IMR-90 (cell line): ENCODE results near the gene CYP46A1. TPM values are rescaled to one million over a fixed set of nuclear protein-coding genes. Genes with fewer than 3 reads are reported as not detected.

Source experiments
- ATAC-seq: fragments of 200-7000 bp; cut with Tn5 transposase; 2 replicates; pipeline ENCODE4 v1.9.1; 2020; ENCODE audit warnings: low read depth, mild to moderate bottlenecking, moderate library complexity
- BruUV-seq: library from RNA; stranded (reverse); fragments of 400-500 nt; replicated peaks from 2 replicates; lab custom pipeline; 2021; lab: Mats Ljungman, UMichigan
- CTCF ChIA-PET: fragments of 300-600 bp; formaldehyde crosslinking; extraction: SDS; loops from one replicate; lab custom pipeline; 2021; ENCODE audit warnings: antibody characterized with exemption; lab: Yijun Ruan, JAX
- POLR2A ChIA-PET: fragments of 300-600 bp; sonication (Branson Sonifier 250); formaldehyde crosslinking; loops from one replicate; lab custom pipeline; 2022; ENCODE audit warnings: antibody characterized with exemption; ENCODE audit not compliant: unreplicated experiment; lab: Charles Lee
- DNase-seq: peaks from one replicate; pipeline ENCODE4 v3.0.0; 2013
- H2AFZ ChIP-seq: replicated peaks from 2 replicates; pipeline ENCODE3; 2013; ENCODE audit warnings: low read length, mild to moderate bottlenecking; ENCODE audit not compliant: poor library complexity
- H2AK5ac ChIP-seq: 2 replicates; pipeline ENCODE4 v1.6.1; 2013; ENCODE audit warnings: low read depth, low read length, inconsistent platforms
- H2AK9ac ChIP-seq: replicated peaks from 2 replicates; pipeline ENCODE3; 2013; ENCODE audit warnings: mild to moderate bottlenecking, low read depth, low read length, moderate library complexity; ENCODE audit not compliant: poor library complexity
- H2BK120ac ChIP-seq: 2 replicates; pipeline ENCODE4 v1.6.1; 2013; ENCODE audit warnings: low read depth, low read length, inconsistent platforms
- H2BK15ac ChIP-seq: 3 replicates; pipeline ENCODE4 v1.6.1; 2013; ENCODE audit warnings: low read depth, low read length, inconsistent platforms
- H2BK20ac ChIP-seq: 2 replicates; pipeline ENCODE4 v1.6.1; 2013; ENCODE audit warnings: low read depth, mild to moderate bottlenecking, inconsistent platforms, low read length, moderate library complexity
- H2BK5ac ChIP-seq: 2 replicates; pipeline ENCODE4 v1.6.1; 2013; ENCODE audit warnings: mild to moderate bottlenecking, low read depth, low read length, inconsistent platforms; ENCODE audit not compliant: poor library complexity, severe bottlenecking
- H3K14ac ChIP-seq: replicated peaks from 2 replicates; pipeline ENCODE4 v1.6.1; 2013; ENCODE audit warnings: low read depth, low read length, inconsistent platforms
- H3K18ac ChIP-seq: 2 replicates; pipeline ENCODE4 v1.6.1; 2013; ENCODE audit warnings: low read depth, low read length, control low read depth
- H3K23ac ChIP-seq: 2 replicates; pipeline ENCODE4 v1.6.1; 2013; ENCODE audit warnings: low read depth, low read length, inconsistent platforms
- H3K27ac ChIP-seq: 2 replicates; pipeline ENCODE4 v1.5.1; 2013; ENCODE audit warnings: mild to moderate bottlenecking, control low read depth, low read length; ENCODE audit not compliant: insufficient read depth
- H3K27me3 ChIP-seq: 2 replicates; pipeline ENCODE4 v1.6.1; 2013; ENCODE audit warnings: low read length; ENCODE audit not compliant: control insufficient read depth, insufficient read depth
- H3K36me3 ChIP-seq: 2 replicates; pipeline ENCODE4 v1.6.1; 2013; ENCODE audit warnings: low read length, mixed read lengths; ENCODE audit not compliant: control insufficient read depth, insufficient read depth
- H3K4ac ChIP-seq: 2 replicates; pipeline ENCODE4 v1.6.1; 2013; ENCODE audit warnings: low read depth, low read length, inconsistent platforms
- H3K4me1 ChIP-seq: 2 replicates; pipeline ENCODE4 v1.6.1; 2013; ENCODE audit warnings: low read length, mixed read lengths; ENCODE audit not compliant: control insufficient read depth, insufficient read depth
- H3K4me2 ChIP-seq: 2 replicates; pipeline ENCODE4 v1.6.1; 2013; ENCODE audit warnings: low read depth, mild to moderate bottlenecking, control low read depth, low read length, moderate library complexity
- H3K4me3 ChIP-seq: 2 replicates; pipeline ENCODE4 v1.5.1; 2013; ENCODE audit warnings: low read depth, mild to moderate bottlenecking, control low read depth, low read length, moderate library complexity; ENCODE audit not compliant: insufficient read depth
- H3K56ac ChIP-seq: 2 replicates; pipeline ENCODE4 v1.6.1; 2013; ENCODE audit warnings: low read length, inconsistent platforms; ENCODE audit not compliant: insufficient read depth; ENCODE audit errors: extremely low read depth
- H3K79me1 ChIP-seq, 2 experiments: 2 replicates each; pipeline ENCODE4 v1.6.1; 2013; ENCODE audit warnings: low read length in 2 of 2, inconsistent platforms in 1 of 2, low read depth in 1 of 2
- H3K9ac ChIP-seq: 2 replicates; pipeline ENCODE4 v1.6.1; 2013; ENCODE audit warnings: low read depth, low read length, control low read depth
- H3K9me1 ChIP-seq: 2 replicates; pipeline ENCODE4 v1.6.1; 2013; ENCODE audit warnings: low read length, inconsistent platforms; ENCODE audit not compliant: insufficient read depth
- H3K9me3 ChIP-seq: 2 replicates; pipeline ENCODE4 v1.6.1; 2013; ENCODE audit warnings: low read length; ENCODE audit not compliant: control insufficient read depth, insufficient read depth
- H4K20me1 ChIP-seq: 2 replicates; pipeline ENCODE4 v1.6.1; 2013; ENCODE audit warnings: low read length, inconsistent platforms; ENCODE audit not compliant: insufficient read depth
- H4K5ac ChIP-seq: 2 replicates; pipeline ENCODE4 v1.6.1; 2013; ENCODE audit warnings: mild to moderate bottlenecking, low read depth, low read length, control low read depth
- H4K8ac ChIP-seq, 2 experiments: 2 replicates each; pipeline ENCODE4 v1.6.1; 2013; ENCODE audit warnings: low read depth in 2 of 2, low read length in 2 of 2, control low read depth in 1 of 2, inconsistent platforms in 1 of 2
- H4K91ac ChIP-seq: 2 replicates; pipeline ENCODE4 v1.6.1; 2013; ENCODE audit warnings: low read depth, low read length, inconsistent platforms; ENCODE audit not compliant: insufficient read depth
- CEBPB ChIP-seq: IDR thresholded peaks from 2 replicates; pipeline ENCODE4 v1.6.1; 2012; ENCODE audit warnings: low read depth, low read length, improper control_type of control experiment
- CHD1 ChIP-seq: IDR thresholded peaks from 2 replicates; pipeline ENCODE4 v1.6.1; 2012; ENCODE audit warnings: low read depth, low read length, improper control_type of control experiment
- ELK1 ChIP-seq: fragments of 150-350 bp; IDR thresholded peaks from 2 replicates; pipeline ENCODE4 v1.6.1; 2016; ENCODE audit warnings: low read depth, mild to moderate bottlenecking, low read length, moderate library complexity, borderline replicate concordance
- FOS ChIP-seq: fragments of 150-350 bp; IDR thresholded peaks from 2 replicates; pipeline ENCODE4 v1.6.1; 2016; ENCODE audit warnings: low read depth, low read length
- NFE2L2 ChIP-seq: fragments of 150-350 bp; IDR thresholded peaks from 2 replicates; pipeline ENCODE4 v1.6.1; 2016; ENCODE audit warnings: low read depth, mild to moderate bottlenecking, low read length
- SMC3 ChIP-seq: fragments of 150-350 bp; IDR thresholded peaks from 2 replicates; pipeline ENCODE4 v1.6.1; 2016; ENCODE audit warnings: low read depth, mild to moderate bottlenecking, antibody characterized with exemption, low read length, moderate library complexity
- WGBS, 2 experiments: methylation state at CpG; one replicate each; pipeline versions ENCODE4 v1.1.5 to v1.1.7; 2013; ENCODE audit warnings: missing lambda C conversion rate in 2 of 2; ENCODE audit not compliant: insufficient read length in 1 of 2; ENCODE audit errors: extremely low coverage in 2 of 2; 5-methylcytosine and 5-hydroxymethylcytosine counted together
- dilution Hi-C: fragments of 300-500 bp; cut with HindIII; formaldehyde crosslinking; loops from one replicate; pipeline ENCODE4 v1.14.3; 2018; ENCODE audit warnings: low sequenced_read_pairs; ENCODE audit not compliant: unreplicated experiment
- in situ Hi-C: fragments of 300-500 bp; cut with MboI; formaldehyde crosslinking; loops from 3 replicates; pipeline ENCODE4 v1.14.3; 2019; ENCODE audit warnings: low sequenced_read_pairs, inconsistent platforms, mixed read lengths
- intact Hi-C: fragments of 100-400 bp; cut with micrococcal nuclease; formaldehyde crosslinking; loops from 2 replicates; pipeline ENCODE4 v1.10.0; 2022
- polyA plus RNA-seq, 3 experiments: library from polyadenylated mRNA; depleted of rRNA; stranded (reverse); fragments of >200 nt; gene quantifications; 2 replicates each; pipeline ENCODE4 v1.2.3, GENCODE V29; 2012; ENCODE audit warnings: low replicate concordance in 1 of 3
- total RNA-seq: library from RNA; depleted of rRNA; stranded (reverse); fragments of >200 nt; gene quantifications from 2 replicates; pipeline ENCODE4 v1.2.3, GENCODE V29; 2012

CYP46A1 gene
- total and polyA plus RNA-seq, 2 of the 4 experiments (the other 2 are of a cell fraction): 0.18 to 0.31 TPM

- H4K5ac ChIP-seq: peak overlapping the region; percentile 71
- no peaks in the 10 kb centered on the region for H3K36me3 ChIP-seq
- peak overlapping the region; percentile 84 for H2AFZ ChIP-seq
- H2BK15ac ChIP-seq: peak overlapping the region; percentile 81; the same call in 2 of the 3 replicates
- peak; percentile 40 for ATAC-seq
- no peaks in the 10 kb centered on the region for H4K20me1 ChIP-seq
- peak overlapping the region; percentile 97 for H2AK9ac ChIP-seq
- H3K27me3 ChIP-seq: no peaks in the 10 kb centered on the region
- H2BK5ac ChIP-seq: peak overlapping the region; percentile 99
- CTCF ChIA-PET: interaction anchor here (0.7 to 1.4 kb wide), 4 partner anchors 15 to 70 kb away, joined by 3 to 6 read pairs (median 4); no protein-coding TSS in a partner anchor
- dilution Hi-C loops: no loop called here
- H2BK20ac ChIP-seq: peak overlapping the region; percentile 95
- H3K4me1 ChIP-seq: peaks cover 50% of the 10 kb centered on the region
- intact Hi-C loops: no loop called here
- H3K9ac ChIP-seq: peak overlapping the region; percentile 55
- no peaks in the 10 kb centered on the region for H3K9me3 ChIP-seq
- peak overlapping the region; percentile 83 for H3K18ac ChIP-seq
- POLR2A ChIA-PET: interaction anchor here (0.5 to 0.6 kb wide), 3 partner anchors 44 to 217 kb away, joined by 3 to 4 read pairs (median 3); no protein-coding TSS in a partner anchor
- peak overlapping the region; percentile 86 for H3K56ac ChIP-seq
- H3K14ac ChIP-seq: peak overlapping the region; percentile 89
- peak overlapping the region; percentile 95 for H4K91ac ChIP-seq
- peak overlapping the region; percentile 88 for H3K23ac ChIP-seq
- peak; percentile 7; the same call in 1 of the 2 replicates for TF ChIP-seq CEBPB
- no peak for TF ChIP-seq CHD1
- TF ChIP-seq NFE2L2: no peak
- TF ChIP-seq SMC3: no peak
- TF ChIP-seq ELK1: no peak
- TF ChIP-seq FOS: peak; percentile 70; the same call in 1 of the 2 replicates
- H4K8ac ChIP-seq: peak overlapping the region; percentile 38 to 92
- 73% methylated on average over 9 of the region's 25 CpGs; no CpG with 5 or more reads in 1 of the 2 experiments for WGBS, 2 experiments
- peaks cover 0 to 27% of the 10 kb centered on the region in 2 experiments; a peak in 1 of 4 replicates for H3K79me1 ChIP-seq
- DNase-seq: peak; percentile 69
- in situ Hi-C loops: no loop called here
- peak overlapping the region; percentile 98 for H2BK120ac ChIP-seq
- peak overlapping the region; percentile 96 for H3K27ac ChIP-seq
- peak overlapping the region; percentile 98 for H2AK5ac ChIP-seq
- H3K4me3 ChIP-seq: no peak overlapping the region
- peak overlapping the region; percentile 54 for H3K4me2 ChIP-seq
- peak overlapping the region; percentile 96 for H3K4ac ChIP-seq
- no TSS peak for BruUV-seq
- peaks cover 31% of the 10 kb centered on the region for H3K9me1 ChIP-seq
Measured at GRCh38 chr14:99751539-99752485, 67.7 kb downstream of the CYP46A1 start.
